Natural killer cell (primary cell): ENCODE data around the gene RHEBL1. TPM values are rescaled to one million over a fixed set of nuclear protein-coding genes. Genes with fewer than 3 reads are reported as not detected.

Source experiments
- ATAC-seq, 3 donors: fragments of 150-1000 bp in 2 of 3; fragments of 200-7000 bp in 1 of 3; cut with Tn5 transposase; 1 replicate in 1 of 3; 2 replicates in 2 of 3; pipeline ENCODE4 v1.10.0; 2021; ENCODE audit warnings: mild to moderate bottlenecking in 2 of 3, moderate library complexity in 2 of 3
- DNase-seq, 2 donors: peaks; one replicate each; pipeline versions ENCODE4 v3.0.0 to v3.0.0-alpha.2; 2013 to 2021; ENCODE audit warnings: mixed read lengths in 1 of 2
- H3K27ac ChIP-seq: one replicate; pipeline ENCODE4 v1.5.1; 2013; ENCODE audit warnings: mild to moderate bottlenecking, low read length
- H3K27me3 ChIP-seq: one replicate; pipeline ENCODE4 v1.6.1; 2013; ENCODE audit warnings: low read length; ENCODE audit not compliant: control insufficient read depth, insufficient read depth
- H3K36me3 ChIP-seq: one replicate; pipeline ENCODE4 v1.6.1; 2013; ENCODE audit warnings: low read length; ENCODE audit not compliant: control insufficient read depth, insufficient read depth
- H3K4me1 ChIP-seq: one replicate; pipeline ENCODE4 v1.6.1; 2013; ENCODE audit warnings: low read length; ENCODE audit not compliant: control insufficient read depth, insufficient read depth
- H3K4me3 ChIP-seq: one replicate; pipeline ENCODE4 v1.5.1; 2013; ENCODE audit warnings: low read length
- H3K9me3 ChIP-seq: one replicate; pipeline ENCODE4 v1.6.1; 2013; ENCODE audit warnings: low read length; ENCODE audit not compliant: control insufficient read depth, insufficient read depth
- H3K27ac Mint-ChIP-seq, 2 donors: one replicate each; pipeline ENCODE4 v1.8.0; 2022; ENCODE audit warnings: mild to moderate bottlenecking in 2 of 2, mixed read lengths in 2 of 2, moderate library complexity in 1 of 2
- H3K27me3 Mint-ChIP-seq, 2 donors: one replicate each; pipeline ENCODE4 v1.8.0; 2022; ENCODE audit warnings: low read depth in 2 of 2, mixed read lengths in 2 of 2
- H3K36me3 Mint-ChIP-seq: one replicate; pipeline ENCODE4 v1.8.0; 2022; ENCODE audit warnings: mixed read lengths
- H3K4me1 Mint-ChIP-seq, 2 donors: one replicate each; pipeline ENCODE4 v1.8.0; 2022; ENCODE audit warnings: mixed read lengths in 2 of 2
- H3K4me3 Mint-ChIP-seq: one replicate; pipeline ENCODE4 v1.8.0; 2022; ENCODE audit warnings: mild to moderate bottlenecking, moderate library complexity, mixed read lengths
- H3K9me3 Mint-ChIP-seq, 2 donors: one replicate each; pipeline ENCODE4 v1.8.0; 2022; ENCODE audit warnings: mixed read lengths in 2 of 2
- CTCF ChIP-seq: fragments of 200-600 bp; IDR thresholded peaks from one replicate; pipeline ENCODE4 v1.8.0; 2022; ENCODE audit warnings: antibody characterized with exemption
- WGBS: methylation state at CpG from one replicate; pipeline ENCODE4 v1.1.7; 2013; ENCODE audit warnings: missing lambda C conversion rate; ENCODE audit not compliant: insufficient coverage; 5-methylcytosine and 5-hydroxymethylcytosine counted together
- intact Hi-C: fragments of 100-400 bp; cut with micrococcal nuclease; formaldehyde crosslinking; loops from one replicate; pipeline ENCODE4 v1.14.2; 2022
- total RNA-seq, 4 donors: library from RNA; stranded (reverse); fragments of 120-200 nt in 1 of 4; gene quantifications; one replicate each; pipeline versions ENCODE4 v1.2.3 to v1.2.4, GENCODE V29; 2013 to 2022

The RHEBL1 gene
- total RNA-seq, 3 donors from 2014 or later (not counting 1 experiment from before 2014, with no cell fraction given) = 6.3 to 11.6 (median 11.1) TPM

- Mint-ChIP-seq H3K36me3 (peaks cover 7% of the 10 kb centered on the region), H3K27ac (no peak overlapping the region), H3K4me3 (no peak overlapping the region), H3K27me3 (peaks cover 18 to 19% of the 10 kb centered on the region in 2 donors), H3K4me1 (peaks cover 19% of the 10 kb centered on the region in 2 donors), H3K9me3 (no peaks in the 10 kb centered on the region)
- H3K27me3 ChIP-seq = peaks cover 14% of the 10 kb centered on the region
- no peak overlapping the region for H3K4me3 ChIP-seq
- no peak for TF ChIP-seq CTCF
- peaks cover 19% of the 10 kb centered on the region for H3K4me1 ChIP-seq
- WGBS = 90% methylated on average over 3 of the region's 3 CpGs
- H3K9me3 ChIP-seq = no peaks in the 10 kb centered on the region
- H3K36me3 ChIP-seq = peaks cover 39% of the 10 kb centered on the region
- intact Hi-C loops = no loop called here
- ATAC-seq (no peak), DNase-seq (no peak)
- no peak overlapping the region for H3K27ac ChIP-seq
Observed at GRCh38 chr12:49097381-49097780, 27.6 kb upstream of the RHEBL1 start.

- Histone ChIP-seq H3K27ac (no peak overlapping the region), H3K9me3 (no peaks in the 10 kb centered on the region), H3K4me1 (peaks cover 43% of the 10 kb centered on the region), H3K27me3 (peaks cover 35% of the 10 kb centered on the region), H3K36me3 (peaks cover 16% of the 10 kb centered on the region), H3K4me3 (no peak overlapping the region)
- Mint-ChIP-seq H3K4me3 (peak overlapping the region; percentile 62), H3K27me3 (peaks cover 27 to 37% of the 10 kb centered on the region in 2 donors), H3K36me3 (peaks cover 7% of the 10 kb centered on the region), H3K9me3 (no peaks in the 10 kb centered on the region), H3K27ac (peak overlapping the region in 1 of 2 donors; percentile 28), H3K4me1 (peaks cover 23 to 40% of the 10 kb centered on the region in 2 donors)
- 90% methylated on average over 2 of the region's 2 CpGs for WGBS
- intact Hi-C loops = no loop called here
- no peak for DNase-seq
- no peak for ATAC-seq
- TF ChIP-seq CTCF = no peak
Observed at GRCh38 chr12:49094975-49095365, 25.2 kb upstream of the RHEBL1 start.

- Mint-ChIP-seq H3K4me1 (peaks cover 23 to 40% of the 10 kb centered on the region in 2 donors), H3K27ac (peak within 1 kb of the TSS in 1 of 2 donors; percentile 28), H3K9me3 (no peaks in the 10 kb centered on the region), H3K36me3 (peaks cover 7% of the 10 kb centered on the region), H3K4me3 (peak within 1 kb of the TSS; percentile 62), H3K27me3 (peaks cover 27 to 39% of the 10 kb centered on the region in 2 donors)
- peaks cover 39% of the 10 kb centered on the region for H3K27me3 ChIP-seq
- H3K4me3 ChIP-seq = no peak within 1 kb of the TSS
- ATAC-seq = peak; percentile 8 to 22 (median 20)
- peak in 1 of 2 donors; percentile 28 for DNase-seq
- H3K9me3 ChIP-seq = no peaks in the 10 kb centered on the region
- peaks cover 48% of the 10 kb centered on the region for H3K4me1 ChIP-seq
- whole genome bisulfite sequencing = 2% methylated on average over 49 of the region's 49 CpGs
- no peak for TF ChIP-seq CTCF
- intact Hi-C loops = no loop called here
- peaks cover 13% of the 10 kb centered on the region for H3K36me3 ChIP-seq
- no peak within 1 kb of the TSS for H3K27ac ChIP-seq
Observed at GRCh38 chr12:49094160-49094974, 24.6 kb upstream of the RHEBL1 start, which contains the start of gene DHH. DHH (minus strand) TSS chr12:49094801; CDS start chr12:49094512, 289 bp downstream.
